Hepatocyte (in vitro differentiated cells): Measurements from ENCODE around the gene USP21.

ENCODE experiments used
- CTCF ChIP-seq: fragments of 200-600 bp; sonication (generic); IDR thresholded peaks from 2 replicates; pipeline ENCODE4 v1.5.1; 2016; ENCODE audit warnings: antibody characterized with exemption, mild to moderate bottlenecking; ENCODE audit not compliant: poor library complexity
- EZH2 ChIP-seq: fragments of 200-600 bp; sonication (generic); IDR thresholded peaks from 2 replicates; pipeline ENCODE4 v1.6.1; 2016; ENCODE audit warnings: antibody characterized with exemption, mild to moderate bottlenecking, borderline replicate concordance

- TF ChIP-seq CTCF (no peak), EZH2 (no peak)
Observed at GRCh38 chr1:161191971-161192370, 32.7 kb downstream of the USP21 start.
